Gastrocnemius medialis (tissue), 4 donors: ENCODE results near the gene PTGIS.

Experiments
- CTCF ChIP-seq, 5 experiments: fragments of 450-650 bp in 3 of 5; fragments of 200-600 bp in 2 of 5; sonication (generic) in 2 of 5; IDR thresholded peaks in 4 of 5; conservative IDR thresholded peaks in 1 of 5; 1 replicate in 4 of 5; 2 replicates in 1 of 5; pipeline ENCODE4 v1.5.1; 2016 to 2019; ENCODE audit warnings: antibody characterized with exemption in 5 of 5, mild to moderate bottlenecking in 3 of 5, moderate library complexity in 3 of 5
- POLR2A ChIP-seq, 2 donors: fragments of 450-650 bp; IDR thresholded peaks; one replicate each; pipeline ENCODE4 v1.6.1; 2017; ENCODE audit warnings: antibody characterized with exemption in 2 of 2, mild to moderate bottlenecking in 2 of 2, moderate library complexity in 2 of 2

GRCh38 chr20:49545572-49545971, 22.4 kb downstream of the PTGIS start:
- TF ChIP-seq CTCF (IDR thresholded peaks at IDR 0.05 in 4 of 5, conservative IDR thresholded peaks at IDR 0.05 in 1 of 5) (no peak), POLR2A (IDR thresholded peaks at IDR 0.05) (no peak)
